ENCODE results near the gene MC5R.
"Not testable (repeated sequence)": the region's sequence is repeated elsewhere in the genome, so short reads cannot be mapped to it uniquely, and the experiment has no call there.

The MC5R gene

GRCh38 chr18:13849791-13850190, 25.8 kb downstream of the MC5R start:
- DNase-seq (ENCODE audit: low read depth): no peak

GRCh38 chr18:13862898-13863297, 38.9 kb downstream of the MC5R start:
- not testable (repeated sequence) for DNase-seq (ENCODE audit: low read depth)

GRCh38 chr18:13868501-13869271, 44.7 kb downstream of the MC5R start:
- DNase-seq (ENCODE audit: low read depth): no peak

- no peak for DNase-seq (ENCODE audit: low read depth)
Observed at GRCh38 chr18:13871701-13872100, 47.8 kb downstream of the MC5R start.

GRCh38 chr18:13872373-13872772, 48.4 kb downstream of the MC5R start:
- DNase-seq (ENCODE audit: low read depth): no peak

- no peak for DNase-seq (ENCODE audit: low read depth)
Observed at GRCh38 chr18:13872932-13873331, 49.0 kb downstream of the MC5R start.

GRCh38 chr18:13874558-13874957, 50.6 kb downstream of the MC5R start:
- no peak for DNase-seq (ENCODE audit: low read depth)

Data from stimulated activated CD4-positive, alpha-beta T cell treated with anti-CD3 and anti-CD28 coated beads, Interleukin-2, amount 100 ng/mL, for 4 hours (primary cell).